Large intestine (tissue), 3 donors: ENCODE results near the gene PGF. TPM values are rescaled to one million over a fixed set of nuclear protein-coding genes. Genes with fewer than 3 reads are reported as not detected.

Experiments
- DNase-seq, 2 donors: peaks; one replicate each; pipeline versions ENCODE4 v3.0.0 to v3.0.0-alpha.2; 2013
- H3K27ac ChIP-seq: one replicate; pipeline ENCODE4 v1.5.1; 2013; ENCODE audit warnings: low read length
- H3K27me3 ChIP-seq: 2 replicates; pipeline ENCODE4 v1.6.1; 2013; ENCODE audit warnings: low read length; ENCODE audit not compliant: control insufficient read depth, insufficient read depth
- H3K36me3 ChIP-seq: 2 replicates; pipeline ENCODE4 v1.6.1; 2013; ENCODE audit warnings: low read length; ENCODE audit not compliant: control insufficient read depth, insufficient read depth
- H3K4me1 ChIP-seq: one replicate; pipeline ENCODE4 v1.6.1; 2013; ENCODE audit warnings: low read length; ENCODE audit not compliant: control insufficient read depth, insufficient read depth
- H3K4me3 ChIP-seq: one replicate; pipeline ENCODE4 v1.5.1; 2013; ENCODE audit warnings: low read length
- H3K9me3 ChIP-seq: one replicate; pipeline ENCODE4 v1.6.1; 2013; ENCODE audit warnings: mild to moderate bottlenecking, low read depth, low read length, moderate library complexity; ENCODE audit not compliant: control insufficient read depth
- WGBS: methylation state at CpG from one replicate; pipeline ENCODE4 v1.1.5; 2013; ENCODE audit warnings: low lambda C conversion rate; ENCODE audit not compliant: insufficient coverage; 5-methylcytosine and 5-hydroxymethylcytosine counted together
- polyA plus RNA-seq: library from polyadenylated mRNA; unstranded; fragments of 120-200 nt; gene quantifications from one replicate; pipeline ENCODE4 v1.2.1, GENCODE V29; 2013

Gene PGF
- polyA plus RNA-seq, 1 donor, result 9.1 TPM

- H3K4me3 ChIP-seq, result no peak overlapping the region
- H3K36me3 ChIP-seq, result no peaks in the 10 kb centered on the region
- WGBS, result no CpG with 5 or more reads among the region's 4 CpGs
- no peaks in the 10 kb centered on the region for H3K9me3 ChIP-seq
- H3K27ac ChIP-seq, result no peak overlapping the region
- no peak for DNase-seq
- H3K4me1 ChIP-seq, result peaks cover 10% of the 10 kb centered on the region
- no peaks in the 10 kb centered on the region for H3K27me3 ChIP-seq
These were observed 23.6 kb upstream of the PGF start for GRCh38 chr14:74979029-74979428.

GRCh38 chr14:74978416-74978947 lies 23.1 kb upstream of the PGF start:
- Histone ChIP-seq H3K36me3 (no peaks in the 10 kb centered on the region), H3K27me3 (no peaks in the 10 kb centered on the region), H3K4me3 (no peak overlapping the region), H3K4me1 (peaks cover 10% of the 10 kb centered on the region), H3K27ac (no peak overlapping the region), H3K9me3 (no peaks in the 10 kb centered on the region)
- no CpG with 5 or more reads among the region's 11 CpGs for WGBS
- no peak for DNase-seq

GRCh38 chr14:74977901-74978385 lies 22.5 kb upstream of the PGF start:
- Histone ChIP-seq H3K4me3 (no peak overlapping the region), H3K27ac (no peak overlapping the region), H3K9me3 (no peaks in the 10 kb centered on the region), H3K27me3 (no peaks in the 10 kb centered on the region), H3K36me3 (no peaks in the 10 kb centered on the region), H3K4me1 (peaks cover 10% of the 10 kb centered on the region)
- DNase-seq, result no peak
- WGBS, result no CpG with 5 or more reads among the region's 6 CpGs

- WGBS, result no CpG with 5 or more reads among the region's 12 CpGs
- H3K27ac ChIP-seq, result no peak overlapping the region
- peaks cover 10% of the 10 kb centered on the region for H3K4me1 ChIP-seq
These were observed 21.9 kb upstream of the PGF start for GRCh38 chr14:74977164-74977900.

GRCh38 chr14:74976264-74977113 lies 21.1 kb upstream of the PGF start:
- Histone ChIP-seq H3K27ac (no peak overlapping the region), H3K4me1 (peaks cover 10% of the 10 kb centered on the region), H3K27me3 (no peaks in the 10 kb centered on the region), H3K36me3 (no peaks in the 10 kb centered on the region), H3K4me3 (no peak overlapping the region), H3K9me3 (no peaks in the 10 kb centered on the region)
- WGBS, result no CpG with 5 or more reads among the region's 11 CpGs
- no peak for DNase-seq

More at GRCh38 chr14:74977164-74977900, 21.9 kb upstream of the PGF start:
- Histone ChIP-seq H3K9me3 (no peaks in the 10 kb centered on the region), H3K27me3 (no peaks in the 10 kb centered on the region), H3K4me3 (no peak overlapping the region), H3K36me3 (no peaks in the 10 kb centered on the region)
- DNase-seq, result no peak

GRCh38 chr14:74975059-74975810 lies 19.8 kb upstream of the PGF start:
- Histone ChIP-seq H3K27ac (no peak overlapping the region), H3K27me3 (no peaks in the 10 kb centered on the region), H3K4me1 (peaks cover 5% of the 10 kb centered on the region), H3K9me3 (no peaks in the 10 kb centered on the region), H3K4me3 (no peak overlapping the region), H3K36me3 (no peaks in the 10 kb centered on the region)
- no CpG with 5 or more reads among the region's 12 CpGs for WGBS
- DNase-seq, result peak in 1 of 2 donors; percentile 39

GRCh38 chr14:74974364-74975058 lies 19.1 kb upstream of the PGF start:
- Histone ChIP-seq H3K4me1 (peaks cover 4% of the 10 kb centered on the region), H3K4me3 (no peak overlapping the region), H3K36me3 (no peaks in the 10 kb centered on the region), H3K27me3 (no peaks in the 10 kb centered on the region), H3K9me3 (no peaks in the 10 kb centered on the region), H3K27ac (no peak overlapping the region)
- DNase-seq, result no peak
- no CpG with 5 or more reads among the region's 15 CpGs for WGBS

GRCh38 chr14:74973905-74974363 lies 18.5 kb upstream of the PGF start:
- Histone ChIP-seq H3K27me3 (no peaks in the 10 kb centered on the region), H3K9me3 (no peaks in the 10 kb centered on the region), H3K4me3 (no peak overlapping the region), H3K27ac (no peak overlapping the region), H3K4me1 (peaks cover 4% of the 10 kb centered on the region), H3K36me3 (no peaks in the 10 kb centered on the region)
- no peak for DNase-seq
- no CpG with 5 or more reads among the region's 5 CpGs for WGBS

- WGBS, result no CpG with 5 or more reads among the region's 15 CpGs
- no peak overlapping the region for H3K4me3 ChIP-seq
- H3K9me3 ChIP-seq, result no peaks in the 10 kb centered on the region
- no peak overlapping the region for H3K27ac ChIP-seq
- no peaks in the 10 kb centered on the region for H3K27me3 ChIP-seq
- H3K36me3 ChIP-seq, result no peaks in the 10 kb centered on the region
- H3K4me1 ChIP-seq, result peaks cover 4% of the 10 kb centered on the region
- DNase-seq, result peak in 1 of 2 donors; percentile 40
These were observed 17.7 kb upstream of the PGF start for GRCh38 chr14:74973003-74973653.
